HEK293 (cell line): ENCODE data around the gene MAVS.

Experiments
- CTCF ChIA-PET: fragments of 350-600 bp; formaldehyde crosslinking; extraction: SDS; loops from one replicate; lab custom pipeline; 2021; ENCODE audit warnings: antibody characterized with exemption; lab: Yijun Ruan, JAX
- POLR2A ChIA-PET: fragments of 300-600 bp; formaldehyde crosslinking; extraction: SDS; loops from one replicate; lab custom pipeline; 2020; ENCODE audit warnings: antibody characterized with exemption, inconsistent platforms; lab: Yijun Ruan, JAX
- H3K27ac ChIP-seq: fragments of 200-500 bp; sonication (Bioruptor generic); 2 replicates; pipeline ENCODE4 v1.5.1; 2014; ENCODE audit warnings: low read depth, low read length, control low read depth, inconsistent platforms; ENCODE audit errors: extremely low read depth
- H3K36me3 ChIP-seq, 2 experiments: fragments of 200-500 bp in 1 of 2; sonication (Bioruptor generic) in 1 of 2; 1 replicate in 1 of 2; 2 replicates in 1 of 2; pipeline ENCODE4 v1.5.1; 2014 to 2017; ENCODE audit warnings: inconsistent platforms in 2 of 2, low read length in 2 of 2; ENCODE audit not compliant: control insufficient read depth in 2 of 2, insufficient read depth in 1 of 2
- H3K4me1 ChIP-seq: fragments of 200-500 bp; sonication (Bioruptor generic); 2 replicates; pipeline ENCODE4 v1.5.1; 2014; ENCODE audit warnings: mild to moderate bottlenecking, low read length, inconsistent platforms; ENCODE audit not compliant: control insufficient read depth, insufficient read depth
- H3K4me3 ChIP-seq: 2 replicates; pipeline ENCODE4 v1.5.1; 2011; ENCODE audit warnings: low read depth, mild to moderate bottlenecking, control low read depth, low read length, moderate library complexity
- H3K9me3 ChIP-seq: fragments of 200-500 bp; sonication (Bioruptor generic); 2 replicates; pipeline ENCODE4 v1.5.1; 2014; ENCODE audit warnings: low read depth, low read length, inconsistent platforms; ENCODE audit not compliant: control insufficient read depth, insufficient read depth
- CTCF ChIP-seq: fragments of 450-650 bp; formaldehyde crosslinking; IDR thresholded peaks from 2 replicates; pipeline ENCODE4 v1.5.1; 2016; ENCODE audit warnings: missing biosample characterization, missing genetic modification characterization
- GFI1B ChIP-seq: fragments of 450-650 bp; formaldehyde crosslinking; IDR thresholded peaks from 2 replicates; pipeline ENCODE4 v1.5.1; 2016; ENCODE audit warnings: missing biosample characterization, missing genetic modification characterization
- GLIS1 ChIP-seq: fragments of 450-650 bp; formaldehyde crosslinking; IDR thresholded peaks from 2 replicates; pipeline ENCODE4 v1.5.1; 2016; ENCODE audit warnings: missing biosample characterization, missing genetic modification characterization
- GLIS2 ChIP-seq: fragments of 450-650 bp; formaldehyde crosslinking; IDR thresholded peaks from 2 replicates; pipeline ENCODE4 v1.5.1; 2016; ENCODE audit warnings: missing biosample characterization, missing genetic modification characterization
- HOXA7 ChIP-seq: sonication (generic); formaldehyde crosslinking; IDR thresholded peaks from 2 replicates; pipeline ENCODE4 v1.8.1; 2022; ENCODE audit warnings: missing genetic modification reagents, borderline replicate concordance
- KLF8 ChIP-seq: fragments of 450-650 bp; formaldehyde crosslinking; IDR thresholded peaks from 2 replicates; pipeline ENCODE4 v1.5.1; 2016; ENCODE audit warnings: missing biosample characterization, missing genetic modification characterization
- RBAK ChIP-seq: fragments of 450-650 bp; formaldehyde crosslinking; IDR thresholded peaks from 2 replicates; pipeline ENCODE4 v1.5.1; 2016; ENCODE audit warnings: missing biosample characterization, missing genetic modification characterization
- SCRT1 ChIP-seq: fragments of 450-650 bp; formaldehyde crosslinking; IDR thresholded peaks from 2 replicates; pipeline ENCODE4 v1.5.1; 2016; ENCODE audit warnings: missing biosample characterization, missing genetic modification characterization, borderline replicate concordance
- ZBTB7A ChIP-seq: fragments of 450-650 bp; formaldehyde crosslinking; IDR thresholded peaks from 2 replicates; pipeline ENCODE4 v1.5.1; 2016; ENCODE audit warnings: low read depth, missing biosample characterization, missing genetic modification characterization
- ZNF114 ChIP-seq: fragments of 450-650 bp; formaldehyde crosslinking; IDR thresholded peaks from 2 replicates; pipeline ENCODE4 v1.5.0; 2017; ENCODE audit warnings: missing biosample characterization, missing genetic modification characterization
- ZNF248 ChIP-seq: fragments of 450-650 bp; formaldehyde crosslinking; IDR thresholded peaks from 2 replicates; pipeline ENCODE4 v1.5.1; 2017; ENCODE audit warnings: missing biosample characterization, missing genetic modification characterization
- ZNF366 ChIP-seq: fragments of 450-650 bp; formaldehyde crosslinking; conservative IDR thresholded peaks from 2 replicates; pipeline ENCODE4 v1.5.1; 2016; ENCODE audit warnings: missing biosample characterization, missing genetic modification characterization
- ZNF423 ChIP-seq: fragments of 450-650 bp; formaldehyde crosslinking; IDR thresholded peaks from 2 replicates; pipeline ENCODE4 v1.5.1; 2016; ENCODE audit warnings: missing biosample characterization, missing genetic modification characterization
- ZNF426 ChIP-seq: fragments of 450-650 bp; formaldehyde crosslinking; IDR thresholded peaks from 2 replicates; pipeline ENCODE4 v1.5.1; 2017; ENCODE audit warnings: missing biosample characterization, missing genetic modification characterization, mild to moderate bottlenecking, inconsistent platforms, moderate library complexity
- ZNF560 ChIP-seq: fragments of 450-650 bp; formaldehyde crosslinking; IDR thresholded peaks from 2 replicates; pipeline ENCODE4 v1.5.1; 2017; ENCODE audit warnings: missing biosample characterization, missing genetic modification characterization, borderline replicate concordance
- ZNF76 ChIP-seq: fragments of 450-650 bp; formaldehyde crosslinking; IDR thresholded peaks from 2 replicates; pipeline ENCODE4; 2016; ENCODE audit warnings: low read depth, missing biosample characterization, missing genetic modification characterization, borderline replicate concordance
- ZNF768 ChIP-seq: fragments of 450-650 bp; formaldehyde crosslinking; IDR thresholded peaks from 2 replicates; pipeline ENCODE4 v1.5.1; 2018; ENCODE audit warnings: missing biosample characterization, mild to moderate bottlenecking, missing genetic modification characterization
- ZXDB ChIP-seq: fragments of 450-650 bp; formaldehyde crosslinking; IDR thresholded peaks from 2 replicates; pipeline ENCODE4 v1.5.1; 2016; ENCODE audit warnings: missing biosample characterization, missing genetic modification characterization
- TF ChIP-seq, protein P1 (sequence below): fragments of 450-650 bp; formaldehyde crosslinking; IDR thresholded peaks from 2 replicates; pipeline ENCODE4 v1.5.1; 2016; ENCODE audit warnings: missing biosample characterization, missing genetic modification characterization
- TF ChIP-seq, protein P2 (sequence below): fragments of 450-650 bp; formaldehyde crosslinking; IDR thresholded peaks from 2 replicates; pipeline ENCODE4 v1.5.1; 2017; ENCODE audit warnings: missing biosample characterization, missing genetic modification characterization
- TF ChIP-seq, protein P3 (sequence below): fragments of 450-650 bp; formaldehyde crosslinking; IDR thresholded peaks from 2 replicates; pipeline ENCODE4 v1.5.1; 2016; ENCODE audit warnings: missing biosample characterization, missing genetic modification characterization
- TF ChIP-seq, protein P4 (sequence below): fragments of 450-650 bp; formaldehyde crosslinking; IDR thresholded peaks from 2 replicates; pipeline ENCODE4 v1.5.1; 2016; ENCODE audit warnings: missing biosample characterization, missing genetic modification characterization
- TF ChIP-seq, protein P5 (sequence below): IDR thresholded peaks from 2 replicates; pipeline ENCODE4 v1.6.1; 2011; ENCODE audit warnings: mild to moderate bottlenecking, low read depth, low read length, borderline replicate concordance

The MAVS gene

DNA sequence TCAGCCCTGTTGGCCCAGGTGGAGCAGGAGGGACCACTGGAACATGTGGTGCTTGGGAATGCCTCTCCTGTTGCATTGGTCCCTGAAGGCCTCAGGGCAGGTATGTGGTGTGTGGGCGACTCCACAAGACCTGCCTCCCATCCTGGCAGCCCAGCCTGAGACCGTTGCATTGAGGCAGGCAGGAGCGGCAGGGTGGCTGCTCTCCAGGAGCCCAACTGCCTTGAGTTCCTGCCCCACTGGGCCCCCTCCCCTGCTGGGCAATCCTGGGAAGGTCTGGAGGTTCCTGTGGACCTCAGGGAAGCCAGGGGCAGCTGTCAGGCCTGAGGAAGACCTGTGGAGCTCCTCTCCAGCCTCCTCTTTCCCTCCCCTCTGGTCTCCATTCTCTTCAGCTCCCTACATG, 19.8 kb downstream of the MAVS start (continued):
- TF ChIP-seq, protein P1, sequence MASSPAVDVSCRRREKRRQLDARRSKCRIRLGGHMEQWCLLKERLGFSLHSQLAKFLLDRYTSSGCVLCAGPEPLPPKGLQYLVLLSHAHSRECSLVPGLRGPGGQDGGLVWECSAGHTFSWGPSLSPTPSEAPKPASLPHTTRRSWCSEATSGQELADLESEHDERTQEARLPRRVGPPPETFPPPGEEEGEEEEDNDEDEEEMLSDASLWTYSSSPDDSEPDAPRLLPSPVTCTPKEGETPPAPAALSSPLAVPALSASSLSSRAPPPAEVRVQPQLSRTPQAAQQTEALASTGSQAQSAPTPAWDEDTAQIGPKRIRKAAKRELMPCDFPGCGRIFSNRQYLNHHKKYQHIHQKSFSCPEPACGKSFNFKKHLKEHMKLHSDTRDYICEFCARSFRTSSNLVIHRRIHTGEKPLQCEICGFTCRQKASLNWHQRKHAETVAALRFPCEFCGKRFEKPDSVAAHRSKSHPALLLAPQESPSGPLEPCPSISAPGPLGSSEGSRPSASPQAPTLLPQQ (tag by site-specific recombination): no peak
- TF ChIP-seq GLIS1 (tag by site-specific recombination) (peak; percentile 40), GLIS2 (tag by site-specific recombination) (peak; percentile 42; the same call in 1 of the 2 replicates), ZXDB (tag by site-specific recombination) (no peak), ZNF366 (tag by site-specific recombination) (no peak), KLF8 (tag by site-specific recombination) (no peak), SCRT1 (tag by site-specific recombination) (peak; percentile 74; the same call in 1 of the 2 replicates), ZBTB7A (no peak), ZNF426 (tag by site-specific recombination) (no peak), CTCF (no peak)
- TF ChIP-seq, protein P2, sequence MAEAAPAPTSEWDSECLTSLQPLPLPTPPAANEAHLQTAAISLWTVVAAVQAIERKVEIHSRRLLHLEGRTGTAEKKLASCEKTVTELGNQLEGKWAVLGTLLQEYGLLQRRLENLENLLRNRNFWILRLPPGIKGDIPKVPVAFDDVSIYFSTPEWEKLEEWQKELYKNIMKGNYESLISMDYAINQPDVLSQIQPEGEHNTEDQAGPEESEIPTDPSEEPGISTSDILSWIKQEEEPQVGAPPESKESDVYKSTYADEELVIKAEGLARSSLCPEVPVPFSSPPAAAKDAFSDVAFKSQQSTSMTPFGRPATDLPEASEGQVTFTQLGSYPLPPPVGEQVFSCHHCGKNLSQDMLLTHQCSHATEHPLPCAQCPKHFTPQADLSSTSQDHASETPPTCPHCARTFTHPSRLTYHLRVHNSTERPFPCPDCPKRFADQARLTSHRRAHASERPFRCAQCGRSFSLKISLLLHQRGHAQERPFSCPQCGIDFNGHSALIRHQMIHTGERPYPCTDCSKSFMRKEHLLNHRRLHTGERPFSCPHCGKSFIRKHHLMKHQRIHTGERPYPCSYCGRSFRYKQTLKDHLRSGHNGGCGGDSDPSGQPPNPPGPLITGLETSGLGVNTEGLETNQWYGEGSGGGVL: no peak

DNA sequence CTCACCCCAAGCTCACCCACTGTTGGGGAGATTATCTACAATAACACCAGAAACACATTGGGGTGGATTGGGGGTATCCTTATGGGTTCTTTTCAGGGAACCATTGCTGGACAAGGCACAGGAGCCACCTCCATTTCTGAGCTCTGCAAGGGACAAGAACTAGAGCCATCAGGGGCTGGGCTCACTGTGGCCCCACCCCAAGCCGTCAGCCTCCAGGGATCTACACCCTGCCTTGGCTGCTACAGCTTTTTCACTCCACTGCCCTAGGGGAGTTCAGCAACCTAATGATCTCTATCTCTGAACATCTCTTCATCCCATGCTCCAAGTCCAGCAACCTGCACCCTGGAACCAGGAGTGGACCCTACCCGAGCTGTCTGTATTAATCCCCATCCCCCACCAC, 21.2 kb downstream of the MAVS start:
- ChIA-PET POLR2A (interaction anchor here (0.6 to 1.9 kb wide), 3 partner anchors 8 to 28 kb away, joined by 3 to 7 read pairs (median 3); no protein-coding TSS in a partner anchor), CTCF (interaction anchor here (0.6 to 5.7 kb wide), 2 partner anchors 12 to 15 kb away, joined by 3 to 26 read pairs; no protein-coding TSS in a partner anchor)
- peaks cover 25 to 70% of the 10 kb centered on the region in 2 experiments for H3K36me3 ChIP-seq
- no peak overlapping the region for H3K4me3 ChIP-seq
- H3K4me1 ChIP-seq: no peaks in the 10 kb centered on the region
- H3K27ac ChIP-seq: no peak overlapping the region
- TF ChIP-seq ZNF114 (no peak), ZNF248 (tag by site-specific recombination) (no peak)
- TF ChIP-seq, protein P3, sequence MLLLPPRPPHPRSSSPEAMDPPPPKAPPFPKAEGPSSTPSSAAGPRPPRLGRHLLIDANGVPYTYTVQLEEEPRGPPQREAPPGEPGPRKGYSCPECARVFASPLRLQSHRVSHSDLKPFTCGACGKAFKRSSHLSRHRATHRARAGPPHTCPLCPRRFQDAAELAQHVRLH (tag by site-specific recombination): no peak
- TF ChIP-seq, all 188 proteins: peak for 0
- no peaks in the 10 kb centered on the region for H3K9me3 ChIP-seq

DNA sequence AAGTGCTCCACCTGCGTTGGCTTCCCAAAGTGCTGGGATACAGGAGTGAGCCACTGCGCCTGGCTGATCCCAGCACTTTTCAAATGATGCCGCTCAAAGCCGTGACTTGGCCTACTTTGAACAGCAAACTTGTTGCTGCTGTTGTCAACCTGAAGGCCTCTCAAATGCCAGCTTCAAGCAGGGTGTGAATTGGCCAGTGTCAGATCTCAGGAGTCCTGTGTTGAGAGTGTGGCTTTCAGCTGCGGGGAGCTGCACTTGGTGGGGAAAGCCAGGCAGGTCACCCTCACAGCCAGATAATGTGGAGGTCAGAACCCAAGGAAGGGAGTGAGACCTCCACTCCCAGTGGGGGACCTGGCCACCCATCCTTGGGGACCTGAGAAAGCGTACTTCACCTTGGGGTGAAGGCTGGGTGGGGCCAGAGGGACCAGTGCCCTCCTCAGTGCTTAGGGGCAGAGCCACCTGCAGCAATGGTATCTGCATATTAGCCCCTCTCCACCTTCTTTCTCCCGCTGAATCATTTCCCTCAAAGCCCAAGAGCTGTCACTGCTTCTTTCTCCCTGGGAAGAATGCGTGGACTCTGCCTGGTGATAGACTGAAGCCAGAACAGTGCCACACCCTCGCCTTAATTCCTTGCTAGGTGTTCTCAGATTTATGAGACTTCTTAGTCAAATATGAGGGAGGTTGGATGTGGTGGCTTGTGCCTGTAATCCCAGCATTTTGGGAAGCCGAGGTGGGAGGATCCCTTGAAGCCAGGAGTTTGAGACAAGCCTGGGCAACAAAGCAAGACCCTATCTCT, 23.4 kb downstream of the MAVS start:
- H3K4me1 ChIP-seq: no peaks in the 10 kb centered on the region
- H3K4me3 ChIP-seq: no peak overlapping the region
- peaks cover 12 to 63% of the 10 kb centered on the region in 2 experiments; a peak in 2 of 3 replicates for H3K36me3 ChIP-seq
- no peaks in the 10 kb centered on the region for H3K9me3 ChIP-seq
- H3K27ac ChIP-seq: no peak overlapping the region
- POLR2A ChIA-PET: no interaction called here
- CTCF ChIA-PET: interaction anchor here (0.6 kb wide), 1 partner anchor 32 kb away, joined by 4 read pairs; no protein-coding TSS in a partner anchor
- no peak for TF ChIP-seq RBAK
- TF ChIP-seq, protein P4, sequence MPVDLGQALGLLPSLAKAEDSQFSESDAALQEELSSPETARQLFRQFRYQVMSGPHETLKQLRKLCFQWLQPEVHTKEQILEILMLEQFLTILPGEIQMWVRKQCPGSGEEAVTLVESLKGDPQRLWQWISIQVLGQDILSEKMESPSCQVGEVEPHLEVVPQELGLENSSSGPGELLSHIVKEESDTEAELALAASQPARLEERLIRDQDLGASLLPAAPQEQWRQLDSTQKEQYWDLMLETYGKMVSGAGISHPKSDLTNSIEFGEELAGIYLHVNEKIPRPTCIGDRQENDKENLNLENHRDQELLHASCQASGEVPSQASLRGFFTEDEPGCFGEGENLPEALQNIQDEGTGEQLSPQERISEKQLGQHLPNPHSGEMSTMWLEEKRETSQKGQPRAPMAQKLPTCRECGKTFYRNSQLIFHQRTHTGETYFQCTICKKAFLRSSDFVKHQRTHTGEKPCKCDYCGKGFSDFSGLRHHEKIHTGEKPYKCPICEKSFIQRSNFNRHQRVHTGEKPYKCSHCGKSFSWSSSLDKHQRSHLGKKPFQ (tag by site-specific recombination): peak; percentile 65
- no peak for TF ChIP-seq ZNF768 (tag by site-specific recombination)
- TF ChIP-seq ZNF560 (tag by site-specific recombination): no peak
- TF ChIP-seq, protein P5, sequence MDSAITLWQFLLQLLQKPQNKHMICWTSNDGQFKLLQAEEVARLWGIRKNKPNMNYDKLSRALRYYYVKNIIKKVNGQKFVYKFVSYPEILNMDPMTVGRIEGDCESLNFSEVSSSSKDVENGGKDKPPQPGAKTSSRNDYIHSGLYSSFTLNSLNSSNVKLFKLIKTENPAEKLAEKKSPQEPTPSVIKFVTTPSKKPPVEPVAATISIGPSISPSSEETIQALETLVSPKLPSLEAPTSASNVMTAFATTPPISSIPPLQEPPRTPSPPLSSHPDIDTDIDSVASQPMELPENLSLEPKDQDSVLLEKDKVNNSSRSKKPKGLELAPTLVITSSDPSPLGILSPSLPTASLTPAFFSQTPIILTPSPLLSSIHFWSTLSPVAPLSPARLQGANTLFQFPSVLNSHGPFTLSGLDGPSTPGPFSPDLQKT: no peak
- no peak for TF ChIP-seq ZNF423
- no peak for TF ChIP-seq ZNF76 (tag by site-specific recombination)
- TF ChIP-seq GFI1B (tag by site-specific recombination): no peak
- no peak for TF ChIP-seq HOXA7 (CRISPR knock-in tag)
